T-cell (primary cell): ENCODE data around the gene DNAJC13. TPM values are rescaled to one million over a fixed set of nuclear protein-coding genes. Genes with fewer than 3 reads are reported as not detected.

ENCODE experiments used
- ATAC-seq, 4 experiments: fragments of 200-7000 bp in 3 of 4; fragments of 150-1000 bp in 1 of 4; cut with Tn5 transposase; replicated peaks in 1 of 4; 1 replicate in 3 of 4; 2 replicates in 1 of 4; pipeline ENCODE4 v1.10.0; 2021; ENCODE audit warnings: moderate library complexity in 3 of 4, mild to moderate bottlenecking in 2 of 4, moderate number of reproducible peaks in 1 of 4
- CTCF ChIA-PET, 2 donors: fragments of 300-600 bp; sonication (Branson Sonifier 250); formaldehyde crosslinking; loops; one replicate each; lab custom pipeline; 2022; ENCODE audit warnings: antibody characterized with exemption in 2 of 2; lab: Charles Lee
- POLR2A ChIA-PET, 2 donors: fragments of 300-600 bp; sonication (Branson Sonifier 250); formaldehyde crosslinking; loops; one replicate each; lab custom pipeline; 2022; ENCODE audit warnings: antibody characterized with exemption in 2 of 2; lab: Charles Lee
- DNase-seq, 35 experiments: peaks; one replicate each; pipeline versions ENCODE4 v3.0.0 to v3.0.0-alpha.2; 2013 to 2023
- H3K27ac ChIP-seq: one replicate; pipeline ENCODE4 v1.5.1; 2013; ENCODE audit warnings: low read length
- H3K27me3 ChIP-seq, 2 experiments: replicated peaks in 1 of 2; 1 replicate in 1 of 2; 2 replicates in 1 of 2; pipeline versions ENCODE4 v1.6.1 to v1.7.0; 2013; ENCODE audit warnings: low read length in 1 of 2, mixed read lengths in 1 of 2; ENCODE audit not compliant: control insufficient read depth in 2 of 2, insufficient read depth in 2 of 2; ENCODE audit errors: extremely low read depth in 1 of 2
- H3K36me3 ChIP-seq, 2 donors: 1 replicate in 1 of 2; 2 replicates in 1 of 2; pipeline versions ENCODE4 v1.6.1 to v1.7.0; 2013; ENCODE audit warnings: low read length in 1 of 2; ENCODE audit not compliant: control insufficient read depth in 2 of 2, insufficient read depth in 1 of 2; ENCODE audit errors: extremely low read depth in 1 of 2
- H3K4me1 ChIP-seq, 2 experiments: 1 replicate in 1 of 2; 2 replicates in 1 of 2; pipeline versions ENCODE4 v1.6.1 to v1.7.0; 2013; ENCODE audit warnings: low read length in 2 of 2, mixed read lengths in 1 of 2; ENCODE audit not compliant: insufficient read depth in 2 of 2, control insufficient read depth in 1 of 2; ENCODE audit errors: extremely low read depth in 1 of 2
- H3K4me3 ChIP-seq, 2 donors: 1 replicate in 1 of 2; 2 replicates in 1 of 2; pipeline versions ENCODE4 v1.5.1 to v1.7.0; 2013; ENCODE audit warnings: mild to moderate bottlenecking in 2 of 2, low read length in 1 of 2, moderate library complexity in 1 of 2; ENCODE audit not compliant: control insufficient read depth in 1 of 2; ENCODE audit errors: extremely low read depth in 1 of 2
- H3K9me3 ChIP-seq: 2 replicates; pipeline ENCODE4 v1.7.0; 2013
- H3K27ac Mint-ChIP-seq, 2 donors: one replicate each; pipeline ENCODE4 v1.8.0; 2020 to 2021; ENCODE audit warnings: mild to moderate bottlenecking in 2 of 2, mixed read lengths in 2 of 2
- H3K27me3 Mint-ChIP-seq, 2 donors: one replicate each; pipeline ENCODE4 v1.8.0; 2021 to 2022; ENCODE audit warnings: mixed read lengths in 2 of 2
- H3K36me3 Mint-ChIP-seq: one replicate; pipeline ENCODE4 v1.8.0; 2021; ENCODE audit warnings: mixed read lengths
- H3K4me1 Mint-ChIP-seq, 3 donors: one replicate each; pipeline ENCODE4 v1.8.0; 2020 to 2022; ENCODE audit warnings: mixed read lengths in 3 of 3, mild to moderate bottlenecking in 1 of 3
- H3K4me3 Mint-ChIP-seq, 3 donors: one replicate each; pipeline ENCODE4 v1.8.0; 2020 to 2022; ENCODE audit warnings: mild to moderate bottlenecking in 3 of 3, mixed read lengths in 3 of 3, moderate library complexity in 3 of 3
- H3K9me3 Mint-ChIP-seq, 3 donors: one replicate each; pipeline ENCODE4 v1.8.0; 2020 to 2022; ENCODE audit warnings: mixed read lengths in 3 of 3
- WGBS: methylation state at CpG from one replicate; pipeline ENCODE4 v1.1.5; 2013; ENCODE audit warnings: missing lambda C conversion rate; ENCODE audit not compliant: insufficient coverage; 5-methylcytosine and 5-hydroxymethylcytosine counted together
- total RNA-seq, 35 experiments: library from RNA in 6 of 35; stranded (reverse) in 6 of 35; fragments of 120-200 nt in 1 of 35; gene quantifications; one replicate each; pipeline versions ENCODE4 v1.2.1 to v1.2.4 and lab custom pipeline; 2013 to 2026

Gene DNAJC13
- total RNA-seq, 5 donors from 2014 or later (not counting 1 experiment from before 2014, with no cell fraction given): 28.7 to 33.7 (median 31.3) TPM

GRCh38 chr3:132519914-132520313 is 102.6 kb downstream of the DNAJC13 start:
- Mint-ChIP-seq H3K27ac (no peak overlapping the region), H3K4me1 (peaks cover 0 to 6% (median 3%) of the 10 kb centered on the region in 3 donors), H3K36me3 (peaks cover 58% of the 10 kb centered on the region), H3K27me3 (no peaks in the 10 kb centered on the region), H3K9me3 (no peaks in the 10 kb centered on the region), H3K4me3 (no peak overlapping the region)
- H3K27me3 ChIP-seq: no peaks in the 10 kb centered on the region
- peaks cover 0 to 65% of the 10 kb centered on the region in 2 donors for H3K36me3 ChIP-seq
- ChIA-PET POLR2A (interaction anchor here (0.5 to 0.6 kb wide), 2 partner anchors 26 to 107 kb away, joined by 3 to 6 read pairs; no protein-coding TSS in a partner anchor), CTCF (interaction anchor here in 1 of 2 donors (0.5 to 1.5 kb wide), 3 partner anchors 9 to 1583 kb away, joined by 3 to 4 read pairs (median 4); no protein-coding TSS in a partner anchor)
- ATAC-seq: no peak
- no peak overlapping the region for H3K4me3 ChIP-seq
- DNase-seq: no peak
- no peak overlapping the region for H3K27ac ChIP-seq
- H3K4me1 ChIP-seq: no peaks in the 10 kb centered on the region
- no peaks in the 10 kb centered on the region for H3K9me3 ChIP-seq
- WGBS: 78% methylated on average over 5 of the region's 5 CpGs

GRCh38 chr3:132521901-132522300 is 104.6 kb downstream of the DNAJC13 start:
- ATAC-seq: no peak
- H3K36me3 ChIP-seq: peaks cover 0 to 64% of the 10 kb centered on the region in 2 donors
- no peaks in the 10 kb centered on the region for H3K9me3 ChIP-seq
- no peak for DNase-seq
- Mint-ChIP-seq H3K9me3 (no peaks in the 10 kb centered on the region), H3K27ac (peak overlapping the region in 1 of 2 donors; percentile 17), H3K4me1 (peaks cover 0 to 6% (median 3%) of the 10 kb centered on the region in 3 donors), H3K4me3 (no peak overlapping the region), H3K27me3 (no peaks in the 10 kb centered on the region), H3K36me3 (peaks cover 57% of the 10 kb centered on the region)
- H3K27ac ChIP-seq: no peak overlapping the region
- H3K4me3 ChIP-seq: no peak overlapping the region
- CTCF ChIA-PET: interaction anchor here (1.2 to 2.0 kb wide), 3 partner anchors 11 to 16 kb away, joined by 3 to 8 read pairs (median 4); no protein-coding TSS in a partner anchor
- H3K4me1 ChIP-seq: no peaks in the 10 kb centered on the region
- WGBS: no CpG with 5 or more reads among the region's 5 CpGs
- no peaks in the 10 kb centered on the region for H3K27me3 ChIP-seq
- POLR2A ChIA-PET: no interaction called here

GRCh38 chr3:132522353-132522752 is 105.1 kb downstream of the DNAJC13 start:
- Histone ChIP-seq H3K4me1 (no peaks in the 10 kb centered on the region), H3K27ac (no peak overlapping the region), H3K36me3 (peaks cover 0 to 62% of the 10 kb centered on the region in 2 donors), H3K4me3 (no peak overlapping the region), H3K27me3 (no peaks in the 10 kb centered on the region), H3K9me3 (no peaks in the 10 kb centered on the region)
- peaks cover 53% of the 10 kb centered on the region for H3K36me3 Mint-ChIP-seq
- H3K4me1 Mint-ChIP-seq: peaks cover 0 to 6% (median 3%) of the 10 kb centered on the region in 3 donors
- WGBS: no CpG with 5 or more reads among the region's 3 CpGs
- no peaks in the 10 kb centered on the region for H3K27me3 Mint-ChIP-seq
- DNase-seq (no peak), ATAC-seq (no peak)
- ChIA-PET POLR2A (no interaction called here), CTCF (interaction anchor here in 1 of 2 donors (1.2 to 2.0 kb wide), 2 partner anchors 13 to 15 kb away, joined by 4 to 8 read pairs; no protein-coding TSS in a partner anchor)
- H3K4me3 Mint-ChIP-seq: no peak overlapping the region
- H3K27ac Mint-ChIP-seq: peak overlapping the region; percentile 17 to 19
- H3K9me3 Mint-ChIP-seq: no peaks in the 10 kb centered on the region

GRCh38 chr3:132530624-132531023 is 113.3 kb downstream of the DNAJC13 start:
- CTCF ChIA-PET: interaction anchor here in 1 of 2 donors (0.5 to 0.9 kb wide), 2 partner anchors 45 to 691 kb away, joined by 3 to 4 read pairs; no protein-coding TSS in a partner anchor
- Mint-ChIP-seq H3K4me1 (no peaks in the 10 kb centered on the region), H3K27me3 (no peaks in the 10 kb centered on the region)

GRCh38 chr3:132535575-132536441 is 118.5 kb downstream of the DNAJC13 start:
- Mint-ChIP-seq H3K4me3 (no peak overlapping the region), H3K27ac (no peak overlapping the region), H3K4me1 (peaks cover 0 to 4% (median 0%) of the 10 kb centered on the region in 3 donors), H3K27me3 (no peaks in the 10 kb centered on the region), H3K9me3 (no peaks in the 10 kb centered on the region), H3K36me3 (peaks cover 54% of the 10 kb centered on the region)
- peak in 1 of 4 experiments; percentile 51 for ATAC-seq
- WGBS: 30% methylated on average over 2 of the region's 7 CpGs
- H3K36me3 ChIP-seq: peaks cover 17 to 64% of the 10 kb centered on the region in 2 donors
- no peaks in the 10 kb centered on the region for H3K4me1 ChIP-seq
- ChIA-PET CTCF (interaction anchor here (0.7 to 5.5 kb wide), 11 partner anchors 8 to 144 kb away, joined by 3 to 39 read pairs (median 5); no protein-coding TSS in a partner anchor), POLR2A (no interaction called here)
- no peak overlapping the region for H3K4me3 ChIP-seq
- peak in 30 of 35 experiments; percentile 3 to 69 (median 31) for DNase-seq
- no peaks in the 10 kb centered on the region for H3K9me3 ChIP-seq
- no peaks in the 10 kb centered on the region for H3K27me3 ChIP-seq
- no peak overlapping the region for H3K27ac ChIP-seq

More at GRCh38 chr3:132530624-132531023, 113.3 kb downstream of the DNAJC13 start:
- Mint-ChIP-seq H3K9me3 (no peaks in the 10 kb centered on the region), H3K4me3 (no peak overlapping the region), H3K27ac (no peak overlapping the region), H3K36me3 (peaks cover 47% of the 10 kb centered on the region)
- POLR2A ChIA-PET: interaction anchor here in 1 of 2 donors (0.6 kb wide), 1 partner anchor 1641 kb away, joined by 3 read pairs; no protein-coding TSS in a partner anchor
- ATAC-seq (no peak), DNase-seq (no peak)
- H3K4me1 ChIP-seq: no peaks in the 10 kb centered on the region
- H3K9me3 ChIP-seq: no peaks in the 10 kb centered on the region
- no peaks in the 10 kb centered on the region for H3K27me3 ChIP-seq
- H3K27ac ChIP-seq: no peak overlapping the region
- no CpG with 5 or more reads among the region's 3 CpGs for WGBS
- no peak overlapping the region for H3K4me3 ChIP-seq
- peaks cover 15 to 68% of the 10 kb centered on the region in 2 donors for H3K36me3 ChIP-seq

GRCh38 chr3:132536442-132537153 is 119.3 kb downstream of the DNAJC13 start:
- H3K4me1 Mint-ChIP-seq: peaks cover 0 to 4% (median 0%) of the 10 kb centered on the region in 3 donors
- CTCF ChIA-PET: interaction anchor here (0.6 to 5.5 kb wide), 12 partner anchors 9 to 147 kb away, joined by 3 to 39 read pairs (median 6); no protein-coding TSS in a partner anchor
- H3K27ac ChIP-seq: no peak overlapping the region
- H3K4me3 ChIP-seq: no peak overlapping the region
- DNase-seq: no peak
- no peaks in the 10 kb centered on the region for H3K27me3 Mint-ChIP-seq
- ATAC-seq: no peak
- H3K36me3 Mint-ChIP-seq: peaks cover 55% of the 10 kb centered on the region
- H3K27me3 ChIP-seq: no peaks in the 10 kb centered on the region
- no peaks in the 10 kb centered on the region for H3K9me3 ChIP-seq
- POLR2A ChIA-PET: no interaction called here
- no peaks in the 10 kb centered on the region for H3K9me3 Mint-ChIP-seq
- H3K36me3 ChIP-seq: peaks cover 17 to 62% of the 10 kb centered on the region in 2 donors
- H3K27ac Mint-ChIP-seq: no peak overlapping the region
- H3K4me1 ChIP-seq: no peaks in the 10 kb centered on the region
- WGBS: 79% methylated on average over 2 of the region's 3 CpGs
- H3K4me3 Mint-ChIP-seq: no peak overlapping the region
